ENCODE measurements around the gene ZCRB1. TPM values are rescaled to one million over a fixed set of nuclear protein-coding genes. Genes with fewer than 3 reads are reported as not detected.

Gene ZCRB1
- total RNA-seq, 1 donor from 2014 or later, result 54.0 TPM

DNA sequence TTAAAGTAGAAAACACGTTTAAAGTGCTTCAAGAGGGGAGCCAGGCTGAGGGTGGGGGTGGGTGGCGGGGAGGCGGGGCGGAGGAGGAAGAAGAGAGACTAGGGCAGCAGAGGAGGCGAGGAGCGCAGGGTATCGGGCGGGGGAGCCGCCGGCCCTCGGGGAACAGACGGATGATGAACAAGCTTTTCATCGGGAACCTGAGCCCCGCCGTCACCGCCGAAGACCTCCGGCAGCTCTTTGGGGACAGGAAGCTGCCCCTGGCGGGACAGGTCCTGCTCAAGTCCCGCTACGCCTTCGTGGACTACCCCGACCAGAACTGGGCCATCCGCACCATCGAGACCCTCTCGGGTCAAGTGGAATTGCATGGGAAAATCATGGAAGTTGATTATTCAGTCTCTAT is 39.2 kb downstream of the ZCRB1 start:
- ATAC-seq (no peak), DNase-seq (ENCODE audit: missing footprints) (no peak)
- intact Hi-C loops (cut with DNase I), result no loop called here

DNA sequence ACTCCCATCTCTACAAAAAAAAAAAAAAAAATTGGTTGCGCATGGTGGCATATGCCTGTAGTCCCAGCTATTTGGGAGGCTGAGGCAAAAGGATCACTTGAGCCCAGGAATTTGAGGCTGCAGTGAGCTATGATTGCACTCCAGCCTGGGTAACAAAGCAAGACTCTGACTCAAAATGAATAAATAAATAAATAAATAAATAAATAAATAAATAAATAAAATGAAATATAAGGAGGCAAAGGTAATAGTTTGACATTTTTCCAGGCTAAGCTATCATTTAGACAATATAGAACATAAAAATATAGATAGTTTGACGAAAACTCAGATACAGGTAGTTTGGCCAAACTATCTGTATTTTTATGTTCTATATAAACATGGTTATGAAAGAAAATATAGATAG is 40.5 kb downstream of the ZCRB1 start:
- intact Hi-C loops (cut with DNase I), result no loop called here
- ATAC-seq (no peak), DNase-seq (ENCODE audit: missing footprints) (no peak)

DNA sequence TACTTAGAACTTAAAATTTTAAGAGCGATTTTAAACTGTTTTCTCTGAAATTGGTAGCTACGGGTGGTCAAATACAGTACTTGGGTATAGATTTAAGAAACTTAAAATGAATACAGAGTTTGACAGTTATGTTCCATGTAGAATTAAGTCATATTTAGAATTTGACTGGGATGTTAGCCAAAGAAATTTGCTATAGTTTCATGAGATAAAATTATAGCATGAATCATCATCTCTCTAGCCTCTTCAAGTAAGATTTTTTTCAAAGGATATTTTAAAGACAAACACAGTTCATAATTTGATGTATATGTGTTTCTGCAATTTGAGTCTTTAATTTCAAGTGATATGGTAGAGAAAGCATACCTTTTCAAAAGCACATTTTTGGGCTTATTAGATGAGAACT is 41.0 kb downstream of the ZCRB1 start:
- DNase-seq (ENCODE audit: missing footprints), result no peak
- intact Hi-C loops (cut with DNase I), result no loop called here
- ATAC-seq, result no peak

GRCh38 chr12:42284157-42284556 is 41.7 kb downstream of the ZCRB1 start:
- no peak for ATAC-seq
- no peak for DNase-seq (ENCODE audit: missing footprints)
- intact Hi-C loops (cut with DNase I), result no loop called here

DNA sequence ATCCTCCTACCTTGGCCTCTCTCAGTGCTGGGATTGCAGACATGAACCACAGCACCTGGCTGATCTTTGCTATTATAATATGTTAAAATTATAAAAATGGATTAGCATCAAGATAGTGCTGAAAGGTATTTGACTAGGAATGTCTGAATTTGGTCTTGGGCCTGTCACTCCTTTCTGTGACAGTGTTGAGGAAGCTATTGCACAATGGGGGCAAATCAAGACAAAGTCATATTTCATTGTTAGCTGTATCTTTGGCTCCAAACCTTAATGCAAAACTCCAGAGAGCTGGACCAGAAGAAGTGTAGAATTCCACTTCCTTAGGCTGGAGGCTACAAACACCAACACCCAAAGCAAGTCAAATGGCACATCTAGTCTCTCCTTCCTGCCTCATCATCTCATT is 42.2 kb downstream of the ZCRB1 start:
- ATAC-seq, result no peak
- no peak for DNase-seq (ENCODE audit: missing footprints)
- intact Hi-C loops (cut with DNase I), result no loop called here

DNA sequence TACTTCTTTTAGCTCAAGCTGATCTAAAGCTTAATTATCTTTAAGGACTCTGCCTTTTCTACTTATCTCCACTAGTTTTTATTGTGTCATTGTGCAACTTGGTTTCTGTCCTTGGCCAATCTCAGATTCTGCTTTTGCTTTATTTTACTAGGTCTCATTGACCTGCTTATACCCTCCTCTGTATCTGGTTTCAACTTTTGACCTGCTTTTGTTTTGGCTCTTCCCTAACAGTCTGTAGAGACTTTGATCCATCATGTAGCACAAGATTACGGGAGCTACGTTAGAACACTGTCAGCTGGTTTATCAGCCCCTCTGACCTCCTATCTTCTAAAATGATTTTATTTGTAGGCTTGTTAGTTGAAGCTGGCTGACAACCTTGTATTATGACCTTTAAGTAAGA is 43.6 kb downstream of the ZCRB1 start:
- intact Hi-C loops (cut with DNase I), result no loop called here
- no peak for DNase-seq (ENCODE audit: missing footprints)
- no peak for ATAC-seq

- no peak for ATAC-seq
- intact Hi-C loops (cut with DNase I), result no loop called here
- DNase-seq (ENCODE audit: missing footprints), result no peak
Observed at GRCh38 chr12:42281844-42282243, 44.0 kb downstream of the ZCRB1 start.

GRCh38 chr12:42281278-42281677 is 44.6 kb downstream of the ZCRB1 start:
- no peak for ATAC-seq
- DNase-seq (ENCODE audit: missing footprints), result no peak
- intact Hi-C loops (cut with DNase I), result no loop called here

DNA sequence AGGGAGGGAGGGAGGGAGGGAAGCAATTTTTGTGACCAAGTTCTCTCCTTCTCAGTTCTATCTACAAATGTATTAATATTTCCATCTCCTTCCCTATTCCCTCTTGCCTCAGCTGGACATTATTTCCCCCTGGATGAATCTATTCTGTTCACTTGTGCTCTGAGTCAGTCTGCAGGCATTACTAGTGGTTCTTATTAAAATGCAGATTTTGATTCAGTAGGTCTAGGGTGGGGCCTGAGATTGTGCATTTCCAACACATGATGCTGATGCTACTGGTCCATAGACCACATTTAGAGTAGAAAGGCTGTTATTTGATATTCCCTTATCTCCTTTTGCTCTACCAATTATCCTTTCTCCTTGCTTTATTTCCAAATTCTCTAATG is 47.8 kb downstream of the ZCRB1 start:
- no peak for DNase-seq (ENCODE audit: missing footprints)
- no peak for ATAC-seq
- intact Hi-C loops (cut with DNase I), result no loop called here

DNA sequence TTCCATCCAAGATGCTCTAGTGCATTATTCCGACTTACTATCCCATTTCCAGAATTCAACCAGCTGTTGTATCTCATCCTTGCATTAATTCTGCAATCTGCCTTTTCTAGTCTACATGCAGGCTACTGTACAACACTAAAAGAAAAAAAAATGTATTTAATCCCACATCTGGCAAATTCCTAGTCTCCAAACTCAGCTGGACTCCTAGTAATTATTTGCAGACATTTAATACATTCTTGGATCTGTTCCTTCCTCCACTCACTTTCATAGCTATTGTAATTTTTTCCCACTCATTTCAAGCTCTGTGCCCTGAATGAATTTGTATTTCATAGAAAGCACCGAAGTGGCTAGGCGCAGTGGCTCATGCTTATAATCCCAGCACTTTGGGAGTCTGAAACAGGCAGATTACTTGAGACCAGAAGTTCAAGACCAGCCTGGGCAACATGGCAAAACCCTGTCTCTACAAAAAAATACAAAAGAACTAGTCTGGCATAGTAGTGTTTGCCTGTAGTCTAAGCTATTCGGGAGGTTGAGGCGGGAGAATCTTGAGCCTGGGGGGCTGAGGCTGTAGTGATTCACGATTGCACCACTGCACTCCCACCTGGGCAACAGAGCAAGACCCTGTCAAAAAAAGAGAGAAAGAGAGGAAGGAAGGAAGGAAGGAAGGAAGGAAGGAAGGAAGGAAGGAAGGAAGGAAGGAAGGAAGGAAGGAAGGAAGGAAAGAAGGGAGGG is 48.3 kb downstream of the ZCRB1 start:
- DNase-seq (ENCODE audit: missing footprints) (no peak), ATAC-seq (no peak)
- intact Hi-C loops (cut with DNase I), result no loop called here

DNA sequence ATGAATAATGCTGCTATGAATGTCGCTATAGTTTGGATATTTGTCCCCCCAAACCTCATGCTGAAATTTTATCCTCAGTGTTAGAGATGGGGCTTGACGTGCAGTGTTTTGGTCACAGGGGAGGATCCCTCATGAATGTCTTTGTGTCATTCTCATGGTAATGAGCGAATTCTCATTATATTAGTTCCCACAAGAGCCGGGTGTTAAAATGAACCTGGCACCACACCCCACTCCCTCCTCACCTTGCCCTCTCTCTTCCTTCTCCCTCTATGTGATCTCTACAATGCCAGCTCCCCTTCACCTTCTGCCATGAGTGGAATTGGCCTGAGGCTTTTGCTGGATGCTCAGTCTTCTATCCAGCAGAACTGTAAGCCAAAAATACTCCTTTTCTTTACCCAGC is 50.4 kb downstream of the ZCRB1 start:
- DNase-seq (ENCODE audit: missing footprints) (no peak), ATAC-seq (no peak)
- intact Hi-C loops (cut with DNase I), result no loop called here

DNA sequence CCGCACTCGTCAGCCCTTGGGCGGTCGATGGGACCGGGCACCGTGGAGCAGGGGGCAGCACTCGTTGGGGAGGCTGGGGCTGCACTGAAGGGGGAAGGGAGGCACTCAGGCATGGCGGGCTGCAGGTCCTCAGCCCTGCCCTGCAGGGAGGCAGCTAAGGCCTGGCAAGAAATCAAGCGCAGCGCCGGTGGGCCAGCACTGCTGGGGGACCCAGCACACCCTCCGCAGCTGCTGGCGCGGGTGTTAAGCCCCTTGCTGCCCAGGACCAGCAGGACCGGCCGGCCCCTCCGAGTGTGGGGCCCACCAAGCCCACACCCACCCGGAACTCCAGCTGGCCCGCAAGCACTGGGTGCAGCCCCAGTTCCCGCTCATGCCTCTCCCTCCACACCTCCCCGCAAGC is 52.2 kb downstream of the ZCRB1 start:
- no peak for DNase-seq (ENCODE audit: missing footprints)
- no peak for ATAC-seq
- intact Hi-C loops (cut with DNase I), result no loop called here

DNA sequence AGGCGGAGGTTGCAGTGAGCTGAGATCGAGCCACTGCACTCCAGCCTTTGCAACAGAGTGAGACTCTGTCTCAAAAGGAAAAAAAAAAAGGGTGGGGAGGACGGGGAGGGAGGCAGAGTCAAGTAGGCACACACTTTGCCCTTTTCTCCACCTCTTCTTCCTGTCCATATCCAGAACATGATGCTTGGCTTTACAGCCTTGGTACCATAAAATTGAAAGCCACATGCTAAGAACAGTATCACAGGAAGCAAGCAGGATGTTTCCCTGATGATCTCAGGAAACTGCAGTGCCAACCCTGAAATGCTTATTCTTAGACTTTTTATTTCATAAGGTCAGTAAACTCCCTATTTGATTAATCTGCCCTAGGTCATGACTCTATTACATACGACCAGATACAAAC is 55.3 kb downstream of the ZCRB1 start:
- no peak for DNase-seq (ENCODE audit: missing footprints)
- intact Hi-C loops (cut with DNase I), result no loop called here
- ATAC-seq, result no peak

- DNase-seq (ENCODE audit: missing footprints) (no peak), ATAC-seq (no peak)
- intact Hi-C loops (cut with DNase I), result no loop called here
Observed at GRCh38 chr12:42267413-42268190, 58.3 kb downstream of the ZCRB1 start.

DNA sequence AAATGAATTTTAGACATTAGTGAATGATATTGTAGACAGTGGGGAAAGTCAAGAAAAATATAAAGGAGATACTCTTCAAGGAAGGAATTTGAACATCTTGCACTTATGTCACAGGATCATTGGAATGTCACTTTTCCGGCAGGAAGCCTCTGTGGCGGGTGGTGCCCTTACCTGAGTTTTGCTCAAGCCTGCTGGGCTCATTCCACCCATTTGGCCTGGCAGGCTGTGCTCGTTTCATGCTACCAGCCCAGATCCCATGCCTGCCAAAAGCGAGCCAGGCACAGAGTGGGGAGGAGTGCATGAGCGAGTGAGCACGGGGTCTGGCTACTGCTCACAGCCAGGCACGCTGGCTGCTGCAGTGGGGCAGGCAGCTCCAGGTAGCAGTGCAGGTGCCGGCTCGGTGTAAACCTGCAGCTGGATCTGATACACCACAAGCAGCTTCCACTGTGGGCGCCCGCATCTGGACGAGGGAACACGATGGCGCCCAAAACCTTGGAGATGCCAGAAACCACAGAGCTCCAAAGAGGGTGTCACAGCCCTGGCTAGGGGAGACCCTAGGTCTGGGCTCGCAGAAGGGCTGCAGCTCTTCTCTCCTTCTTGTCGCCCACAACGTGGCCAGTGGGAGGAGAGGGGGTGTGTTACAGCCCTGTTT is 59.2 kb downstream of the ZCRB1 start:
- intact Hi-C loops (cut with DNase I), result no loop called here
- ATAC-seq (no peak), DNase-seq (ENCODE audit: missing footprints) (no peak)

- intact Hi-C loops (cut with DNase I), result no loop called here
- DNase-seq (ENCODE audit: missing footprints) (no peak), ATAC-seq (no peak)
Observed at GRCh38 chr12:42262271-42262670, 63.6 kb downstream of the ZCRB1 start.

Measured in Right ventricle myocardium inferior (tissue), 1 donor.